ENCODE measurements around the gene FILIP1L. TPM values are rescaled to one million over a fixed set of nuclear protein-coding genes. Genes with fewer than 3 reads are reported as not detected.

The FILIP1L gene
- total and polyA plus RNA-seq, 2 of the 8 experiments (the other 6 are each of a cell fraction or from before 2014, with no cell fraction given) = 0.06 to 0.09 TPM

DNA sequence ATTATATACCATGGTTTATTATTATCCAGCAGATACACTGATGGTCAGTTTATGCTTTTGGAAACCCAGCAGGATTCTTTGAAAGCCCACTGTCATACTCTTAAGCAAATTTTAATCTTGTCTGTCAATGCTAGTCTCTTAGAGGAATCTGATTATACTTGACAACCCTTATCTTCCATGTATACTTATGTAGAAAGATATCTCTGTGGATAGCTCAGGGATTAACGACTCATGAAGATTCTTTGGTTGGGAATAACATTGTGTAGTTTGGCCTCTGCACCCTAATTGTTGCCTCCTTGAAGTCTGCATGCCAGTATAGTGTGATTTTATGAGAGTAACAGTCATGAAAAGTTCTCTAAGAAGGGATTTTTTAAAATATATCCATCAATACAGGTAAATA, 33.0 kb downstream of the FILIP1L start:
- Histone ChIP-seq H3K36me3 (ENCODE audit: control insufficient read depth in 2 of 4, insufficient read depth in 4 of 4, low read length in 3 of 4) (no peaks in the 10 kb centered on the region), H3K4me3 (ENCODE audit: extremely low read depth in 1 of 4, insufficient read depth in 2 of 4, low read depth in 3 of 4, low read length in 4 of 4) (no peak overlapping the region), H3K4me1 (replicated peaks in 1 of 4; ENCODE audit: control insufficient read depth in 3 of 4, insufficient read depth in 4 of 4, low read length in 3 of 4) (no peaks in the 10 kb centered on the region), H3K27ac (ENCODE audit: low read depth, low read length) (no peak overlapping the region), H3K23ac (ENCODE audit: insufficient read length) (no peak overlapping the region), H4K91ac (replicated peaks; ENCODE audit: insufficient read length, low read length) (no peak overlapping the region), H4K8ac (ENCODE audit: extremely low read depth, insufficient read depth, low read length) (no peak overlapping the region), H2BK20ac (ENCODE audit: low read length) (no peak overlapping the region), H3K18ac (ENCODE audit: extremely low read depth, low read length) (no peak overlapping the region), H3K9ac (replicated peaks in 1 of 4; ENCODE audit: extremely low read depth in 1 of 4, low read depth in 3 of 4, low read length in 3 of 4) (no peak overlapping the region), H3K27me3 (replicated peaks in 1 of 4; ENCODE audit: control insufficient read depth in 3 of 4, extremely low read depth in 1 of 4, insufficient read depth in 3 of 4, low read length in 3 of 4) (no peaks in the 10 kb centered on the region), H2BK15ac (ENCODE audit: low read length) (no peak overlapping the region), H3K23me2 (ENCODE audit: low read depth, low read length) (no peaks in the 10 kb centered on the region), H3K14ac (ENCODE audit: insufficient read length) (no peak overlapping the region), H3K4ac (replicated peaks; ENCODE audit: insufficient read length, low read depth, low read length) (no peak overlapping the region), H2AK5ac (ENCODE audit: low read depth, low read length) (no peak overlapping the region), H2BK5ac (ENCODE audit: low read depth, low read length) (no peak overlapping the region), H2BK12ac (ENCODE audit: low read depth, low read length) (no peak overlapping the region), H3K9me3 (ENCODE audit: insufficient read depth in 2 of 2, low read depth in 1 of 2, low read length in 1 of 2) (no peaks in the 10 kb centered on the region), H2BK120ac (replicated peaks; ENCODE audit: low read depth, low read length) (no peak overlapping the region), H3K79me2 (ENCODE audit: control insufficient read depth in 1 of 2, insufficient read depth in 2 of 2, low read length in 2 of 2) (no peaks in the 10 kb centered on the region), H3K4me2 (ENCODE audit: insufficient read depth in 1 of 2, low read depth in 2 of 2, low read length in 2 of 2) (no peak overlapping the region), H3K79me1 (ENCODE audit: low read depth, low read length) (no peaks in the 10 kb centered on the region), H4K5ac (ENCODE audit: insufficient read length, low read depth, low read length) (no peak overlapping the region), H2AFZ (ENCODE audit: low read length) (no peak overlapping the region), H3K56ac (replicated peaks; ENCODE audit: insufficient read length, low read depth, low read length) (no peak overlapping the region), H4K20me1 (replicated peaks in 1 of 2; ENCODE audit: control insufficient read depth in 1 of 2, insufficient read depth in 2 of 2, low read length in 2 of 2) (no peaks in the 10 kb centered on the region)
- ChIA-PET CTCF (ENCODE audit: partially characterized antibody) (no interaction called here), POLR2A (ENCODE audit: partially characterized antibody) (no interaction called here)
- DNase-seq (ENCODE audit: low read depth in 1 of 2, low spot score in 2 of 2) = no peak
- WGBS, 2 experiments (ENCODE audit: extremely low coverage in 1 of 2, insufficient coverage in 1 of 2, insufficient read length in 1 of 2, insufficient replicate concordance in 2 of 2, low coverage in 1 of 2, low lambda C conversion rate in 2 of 2, missing lambda C conversion rate in 1 of 2) = 86% methylated on average over 1 of the region's 1 CpG; no CpG with 5 or more reads in 1 of the 2 experiments
- FAIRE-seq = no peak
- TF ChIP-seq TBP (IDR thresholded peaks at IDR 0.05; ENCODE audit: low read depth, low read length) (no peak), KDM5A (IDR thresholded peaks at IDR 0.05; ENCODE audit: low read length) (no peak), TCF12 (IDR thresholded peaks at IDR 0.05; ENCODE audit: low read depth, low read length) (no peak)

All from H1 (cell line).